A204.1 (cell line): Measurements from ENCODE around the gene IGF1R.
"Not testable (repeated sequence)": the region's sequence is repeated elsewhere in the genome, so short reads cannot be mapped to it uniquely, and the experiment has no call there.

ENCODE experiments used
- FAIRE-seq: peaks from 2 replicates; lab custom pipeline; 2012; peaks lifted over from hg19 to GRCh38; lab: Jason Lieb, UNC

The IGF1R gene

GRCh38 chr15:98965597-98965996 is 317.3 kb downstream of the IGF1R start:
- FAIRE-seq, result no peak

GRCh38 chr15:98966091-98966787 is 317.9 kb downstream of the IGF1R start:
- FAIRE-seq, result no peak

- no peak for FAIRE-seq
Observed at GRCh38 chr15:98967096-98967495, 318.8 kb downstream of the IGF1R start.

GRCh38 chr15:98967916-98968315 is 319.6 kb downstream of the IGF1R start:
- no peak for FAIRE-seq

GRCh38 chr15:98968576-98968975 is 320.2 kb downstream of the IGF1R start:
- no peak for FAIRE-seq

GRCh38 chr15:98969126-98969735 is 320.9 kb downstream of the IGF1R start:
- FAIRE-seq, result no peak

GRCh38 chr15:98970799-98971198 is 322.5 kb downstream of the IGF1R start:
- no peak for FAIRE-seq

- FAIRE-seq, result no peak
Observed at GRCh38 chr15:98976500-98976899, 328.2 kb downstream of the IGF1R start.

GRCh38 chr15:98977441-98977840 is 329.1 kb downstream of the IGF1R start:
- FAIRE-seq, result no peak

GRCh38 chr15:98978153-98978552 is 329.8 kb downstream of the IGF1R start:
- FAIRE-seq, result no peak

GRCh38 chr15:98980899-98981228 is 332.5 kb downstream of the IGF1R start:
- FAIRE-seq, result no peak

GRCh38 chr15:98981851-98982722 is 333.7 kb downstream of the IGF1R start:
- FAIRE-seq, result no peak

GRCh38 chr15:98983334-98983733 is 335.0 kb downstream of the IGF1R start:
- no peak for FAIRE-seq

- FAIRE-seq, result no peak
Observed at GRCh38 chr15:98986281-98986680, 337.9 kb downstream of the IGF1R start.

GRCh38 chr15:98994892-98995291 is 346.6 kb downstream of the IGF1R start:
- no peak for FAIRE-seq

- FAIRE-seq, result no peak
Observed at GRCh38 chr15:98996169-98996568, 347.8 kb downstream of the IGF1R start.

- FAIRE-seq, result no peak
Observed at GRCh38 chr15:98996624-98997023, 348.3 kb downstream of the IGF1R start.

GRCh38 chr15:98997312-98997711 is 349.0 kb downstream of the IGF1R start:
- FAIRE-seq, result no peak

- FAIRE-seq, result no peak
Observed at GRCh38 chr15:98997755-98998154, 349.4 kb downstream of the IGF1R start.

GRCh38 chr15:98998279-98998678 is 349.9 kb downstream of the IGF1R start:
- no peak for FAIRE-seq

- no peak for FAIRE-seq
Observed at GRCh38 chr15:98999233-98999632, 350.9 kb downstream of the IGF1R start.

- no peak for FAIRE-seq
Observed at GRCh38 chr15:99002226-99002625, 353.9 kb downstream of the IGF1R start.

GRCh38 chr15:99003317-99003716 is 355.0 kb downstream of the IGF1R start:
- not testable (repeated sequence) for FAIRE-seq
